GM12873 (cell line): ENCODE data around the gene BSG.

ENCODE experiments used
- CTCF ChIP-seq: IDR thresholded peaks from 2 replicates; pipeline ENCODE4 v1.5.1; 2012; ENCODE audit warnings: low read depth, mild to moderate bottlenecking, moderate library complexity, low read length, control low read depth; ENCODE audit not compliant: insufficient read depth; ENCODE audit errors: missing control alignments

The BSG gene

GRCh38 chr19:536031-536880 is 36.1 kb upstream of the BSG start:
- TF ChIP-seq CTCF = no peak

GRCh38 chr19:536881-537404 is 35.5 kb upstream of the BSG start:
- TF ChIP-seq CTCF = no peak

GRCh38 chr19:538641-539428 is 33.6 kb upstream of the BSG start:
- no peak for TF ChIP-seq CTCF

GRCh38 chr19:539429-540030 is 32.9 kb upstream of the BSG start:
- TF ChIP-seq CTCF = no peak

GRCh38 chr19:540867-541637 is 31.3 kb upstream of the BSG start:
- no peak for TF ChIP-seq CTCF

- TF ChIP-seq CTCF = no peak
These were observed 30.7 kb upstream of the BSG start for GRCh38 chr19:541699-542098.
